Endothelial cell of umbilical vein (primary cell): Measurements from ENCODE around the gene PLCH1. TPM values are rescaled to one million over a fixed set of nuclear protein-coding genes. Genes with fewer than 3 reads are reported as not detected.

ENCODE experiments used
- BruUV-seq: library from RNA; stranded (reverse); fragments of 400-500 nt; replicated peaks from 2 replicates; lab custom pipeline; 2021; lab: Mats Ljungman, UMichigan
- CTCF ChIA-PET: fragments of 300-600, 350-600 bp; sonication (Branson Sonifier 250); formaldehyde crosslinking; loops from one replicate; lab custom pipeline; 2021; ENCODE audit warnings: antibody characterized with exemption, inconsistent platforms; lab: Charles Lee
- POLR2A ChIA-PET: fragments of 300-600, 350-600 bp; sonication (Branson Sonifier 250); formaldehyde crosslinking; loops from one replicate; lab custom pipeline; 2021; ENCODE audit warnings: antibody characterized with exemption, inconsistent platforms; lab: Charles Lee
- DNase-seq: peaks from one replicate; pipeline ENCODE4 v3.0.0-alpha.2; 2011; ENCODE audit warnings: low read depth, low spot score
- FAIRE-seq: peaks from 2 replicates; lab custom pipeline; 2011; peaks lifted over from hg19 to GRCh38; lab: Jason Lieb, UNC
- H2AFZ ChIP-seq: 2 replicates; pipeline ENCODE4 v1.6.0; 2012; ENCODE audit warnings: low read depth, low read length, control low read depth, inconsistent platforms
- H3K27ac ChIP-seq: 2 replicates; pipeline ENCODE4 v1.5.1; 2011; ENCODE audit warnings: low read depth, mild to moderate bottlenecking, control low read depth, low read length, moderate library complexity; ENCODE audit not compliant: insufficient read depth
- H3K27me3 ChIP-seq, 2 experiments: 2 replicates each; pipeline versions ENCODE4 v1.6.0 to v1.6.1; 2011; ENCODE audit warnings: low read length in 2 of 2, mixed read lengths in 1 of 2; ENCODE audit not compliant: control insufficient read depth in 2 of 2, insufficient read depth in 2 of 2
- H3K36me3 ChIP-seq, 2 experiments: 2 replicates in 1 of 2; 3 replicates in 1 of 2; pipeline ENCODE4 v1.5.1; 2011; ENCODE audit warnings: low read length in 2 of 2, mild to moderate bottlenecking in 1 of 2, moderate library complexity in 1 of 2; ENCODE audit not compliant: control insufficient read depth in 2 of 2, insufficient read depth in 2 of 2; ENCODE audit errors: extremely low read depth in 1 of 2
- H3K4me1 ChIP-seq: 3 replicates; pipeline ENCODE4 v1.5.1; 2011; ENCODE audit warnings: mild to moderate bottlenecking, low read length; ENCODE audit not compliant: control insufficient read depth, insufficient read depth; ENCODE audit errors: extremely low read depth
- H3K4me2 ChIP-seq: 2 replicates; pipeline ENCODE4 v1.6.1; 2011; ENCODE audit warnings: low read length, control low read depth, mixed read lengths; ENCODE audit not compliant: insufficient read depth
- H3K4me3 ChIP-seq, 3 experiments: fragments of 200-600 bp in 1 of 3; sonication (generic), shearing (Covaris generic) in 1 of 3; replicated peaks in 1 of 3; 2 replicates each; pipeline ENCODE4 v1.5.1; 2011 to 2016; ENCODE audit warnings: control low read depth in 3 of 3, low read length in 3 of 3, mild to moderate bottlenecking in 2 of 3, inconsistent platforms in 1 of 3, low read depth in 1 of 3, moderate library complexity in 1 of 3; ENCODE audit not compliant: insufficient read depth in 1 of 3
- H3K79me2 ChIP-seq: 2 replicates; pipeline ENCODE4 v1.6.0; 2012; ENCODE audit warnings: low read length, inconsistent platforms; ENCODE audit not compliant: control insufficient read depth, insufficient read depth
- H3K9ac ChIP-seq: replicated peaks from 2 replicates; pipeline ENCODE3; 2011; ENCODE audit warnings: low read length, control low read depth; ENCODE audit not compliant: insufficient read depth; ENCODE audit errors: extremely low read depth
- H3K9me1 ChIP-seq: replicated peaks from 3 replicates; pipeline ENCODE4 v1.6.0; 2011; ENCODE audit warnings: mild to moderate bottlenecking, low read length; ENCODE audit not compliant: control insufficient read depth, insufficient read depth; ENCODE audit errors: extremely low read depth
- H3K9me3 ChIP-seq: replicated peaks from 2 replicates; pipeline ENCODE4 v1.5.1; 2012; ENCODE audit warnings: low read length, inconsistent platforms; ENCODE audit not compliant: control insufficient read depth, insufficient read depth
- H4K20me1 ChIP-seq: replicated peaks from 2 replicates; pipeline ENCODE3; 2011; ENCODE audit warnings: mild to moderate bottlenecking, low read length; ENCODE audit not compliant: control insufficient read depth, insufficient read depth; ENCODE audit errors: extremely low read depth
- CTCF ChIP-seq, 2 donors: IDR thresholded peaks; 1 replicate in 1 of 2; 2 replicates in 1 of 2; pipeline ENCODE4 v1.5.1; 2011; ENCODE audit warnings: low read length in 2 of 2, mild to moderate bottlenecking in 2 of 2, moderate library complexity in 2 of 2, control low read depth in 1 of 2, inconsistent platforms in 1 of 2, low read depth in 1 of 2; ENCODE audit not compliant: insufficient read depth in 1 of 2; ENCODE audit errors: extremely low read depth in 1 of 2
- EZH2 ChIP-seq: IDR thresholded peaks from 2 replicates; pipeline ENCODE4 v1.6.1; 2012; ENCODE audit warnings: borderline replicate concordance, low read depth, mild to moderate bottlenecking, moderate library complexity, low read length, inconsistent platforms; ENCODE audit not compliant: severe bottlenecking
- FOS ChIP-seq: IDR thresholded peaks from 2 replicates; pipeline ENCODE4 v1.6.1; 2011; ENCODE audit warnings: mild to moderate bottlenecking, low read length, moderate library complexity, borderline replicate concordance; ENCODE audit not compliant: insufficient read depth
- GATA2 ChIP-seq: IDR thresholded peaks from 2 replicates; pipeline ENCODE4 v1.7.0; 2011; ENCODE audit warnings: low read depth, mild to moderate bottlenecking, moderate library complexity, mixed read lengths, low read length; ENCODE audit not compliant: insufficient read length, insufficient read depth
- JUN ChIP-seq: IDR thresholded peaks from 2 replicates; pipeline ENCODE4 v1.6.1; 2011; ENCODE audit warnings: borderline replicate concordance, low read depth; ENCODE audit not compliant: insufficient read length, insufficient read depth
- MAX ChIP-seq: IDR thresholded peaks from 2 replicates; pipeline ENCODE4 v1.6.1; 2011; ENCODE audit not compliant: insufficient read depth, insufficient read length
- MYC ChIP-seq: IDR thresholded peaks from one replicate; pipeline ENCODE4 v1.6.1; 2011; ENCODE audit warnings: mild to moderate bottlenecking, low read depth, low read length
- POLR2A ChIP-seq: IDR thresholded peaks from 2 replicates; pipeline ENCODE4 v1.6.1; 2012; ENCODE audit warnings: low read depth, mild to moderate bottlenecking, control low read depth, low read length
- POLR2AphosphoS5 ChIP-seq: IDR thresholded peaks from 2 replicates; pipeline ENCODE4 v1.6.1; 2012; ENCODE audit warnings: low read depth, mild to moderate bottlenecking, control low read depth, low read length, moderate library complexity; ENCODE audit not compliant: insufficient read depth
- dilution Hi-C: fragments of 300-500 bp; cut with MboI; formaldehyde crosslinking; loops from one replicate; pipeline ENCODE4 v1.15.0; 2019; ENCODE audit warnings: low sequenced_read_pairs; ENCODE audit not compliant: extremely low pct_ligation_motif_present
- intact Hi-C: fragments of 100-400 bp; cut with micrococcal nuclease; formaldehyde crosslinking; loops from one replicate; pipeline ENCODE4 v1.10.0; 2022
- polyA plus RNA-seq, 4 experiments: library from polyadenylated mRNA; depleted of rRNA in 3 of 4; stranded (reverse) in 3 of 4; unstranded in 1 of 4; fragments of >200 nt; gene quantifications; 2 replicates each; pipeline versions ENCODE4 v1.2.1 to v1.2.3, GENCODE V29; 2011 to 2012; ENCODE audit warnings: missing spikeins in 1 of 4
- total RNA-seq: library from RNA; stranded (reverse); gene quantifications from 2 replicates; pipeline ENCODE4 v1.2.3, GENCODE V29; 2021

The PLCH1 gene
- total and polyA plus RNA-seq, 2 donors (not counting 3 experiments of a cell fraction or from before 2014, with no cell fraction given): 0.03 TPM; not detected in 1

- TF ChIP-seq MYC (no peak), FOS (no peak), JUN (no peak), MAX (no peak), POLR2A (no peak), EZH2 (no peak)
- Histone ChIP-seq H4K20me1 (no peaks in the 10 kb centered on the region), H3K4me1 (no peaks in the 10 kb centered on the region), H3K4me2 (no peak overlapping the region), H3K36me3 (no peaks in the 10 kb centered on the region), H3K9me3 (no peaks in the 10 kb centered on the region), H3K9ac (no peak overlapping the region), H3K9me1 (no peaks in the 10 kb centered on the region), H2AFZ (no peak overlapping the region), H3K79me2 (no peaks in the 10 kb centered on the region), H3K27ac (no peak overlapping the region), H3K27me3 (no peaks in the 10 kb centered on the region), H3K4me3 (no peak overlapping the region)
- POLR2A ChIA-PET: no interaction called here
- BruUV-seq: no TSS peak
- dilution Hi-C loops (no loop called here), intact Hi-C loops (no loop called here)
- FAIRE-seq (no peak), DNase-seq (no peak)
- CTCF ChIA-PET: interaction anchor here (1.6 kb wide), 1 partner anchor 62 kb away, joined by 3 read pairs; no protein-coding TSS in a partner anchor
Measured at GRCh38 chr3:155640098-155640497, 104.8 kb downstream of the PLCH1 start.

GRCh38 chr3:155639462-155640055 is 105.3 kb downstream of the PLCH1 start:
- no peak overlapping the region for H3K4me3 ChIP-seq
- H3K27me3 ChIP-seq: no peaks in the 10 kb centered on the region
- no peaks in the 10 kb centered on the region for H3K79me2 ChIP-seq
- no peaks in the 10 kb centered on the region for H3K36me3 ChIP-seq
- H3K9ac ChIP-seq: no peak overlapping the region
- CTCF ChIA-PET: interaction anchor here (1.6 kb wide), 1 partner anchor 63 kb away, joined by 3 read pairs; no protein-coding TSS in a partner anchor
- BruUV-seq: no TSS peak
- H3K9me1 ChIP-seq: no peaks in the 10 kb centered on the region
- TF ChIP-seq CTCF (IDR thresholded peaks at IDR 0.05; ENCODE audit: extremely low read depth in 1 of 2, insufficient read depth in 1 of 2, low read depth in 1 of 2, low read length in 2 of 2): no peak
- no peak for TF ChIP-seq JUN
- no peak for TF ChIP-seq FOS
- TF ChIP-seq MYC: no peak
- no peak for TF ChIP-seq POLR2A
- TF ChIP-seq GATA2: no peak
- no peak for TF ChIP-seq MAX
- no peak for TF ChIP-seq EZH2
- TF ChIP-seq POLR2AphosphoS5: no peak
- H3K4me1 ChIP-seq: no peaks in the 10 kb centered on the region
- DNase-seq (no peak), FAIRE-seq (no peak)
- POLR2A ChIA-PET: no interaction called here
- H4K20me1 ChIP-seq: no peaks in the 10 kb centered on the region
- no peak overlapping the region for H2AFZ ChIP-seq
- dilution Hi-C loops (no loop called here), intact Hi-C loops (no loop called here)
- no peak overlapping the region for H3K4me2 ChIP-seq
- H3K9me3 ChIP-seq: no peaks in the 10 kb centered on the region
- H3K27ac ChIP-seq: no peak overlapping the region
